SK-N-SH (cell line): ENCODE results near the gene HECW1. TPM values are rescaled to one million over a fixed set of nuclear protein-coding genes. Genes with fewer than 3 reads are reported as not detected.
"Not testable (repeated sequence)": the region's sequence is repeated elsewhere in the genome, so short reads cannot be mapped to it uniquely, and the experiment has no call there.

Experiments used
- CTCF ChIA-PET: fragments of 300-600, 350-600 bp; formaldehyde crosslinking; extraction: SDS; loops from one replicate; lab custom pipeline; 2021; lab: Yijun Ruan, JAX
- POLR2A ChIA-PET: fragments of 350-600 bp; sonication (Branson Sonifier 250); formaldehyde crosslinking; extraction: SDS; loops from one replicate; lab custom pipeline; 2020; ENCODE audit warnings: antibody characterized with exemption, inconsistent platforms; lab: Yijun Ruan, JAX
- DNase-seq: peaks from one replicate; pipeline ENCODE4 v3.0.0; 2012
- H2AFZ ChIP-seq: fragments of 200-600 bp; sonication (generic); 2 replicates; pipeline ENCODE4 v1.8.1; 2016; ENCODE audit warnings: antibody characterized with exemption, mild to moderate bottlenecking, low read depth
- H3F3A ChIP-seq: fragments of 200-600 bp; sonication (generic); replicated peaks from 2 replicates; pipeline ENCODE3; 2016; ENCODE audit warnings: antibody characterized with exemption, mild to moderate bottlenecking; ENCODE audit not compliant: insufficient read depth
- H3K27ac ChIP-seq, 2 experiments: fragments of 200-500 bp in 1 of 2; fragments of 200-600 bp in 1 of 2; sonication (Bioruptor generic) in 1 of 2; sonication (generic), shearing (Covaris generic) in 1 of 2; 2 replicates each; pipeline versions ENCODE4 v1.5.1 to v1.6.1; 2014 to 2016; ENCODE audit warnings: low read depth in 2 of 2, inconsistent platforms in 1 of 2, low read length in 1 of 2, mild to moderate bottlenecking in 1 of 2, mixed read lengths in 1 of 2
- H3K27me3 ChIP-seq: fragments of 200-600 bp; sonication (generic), shearing (Covaris generic); 2 replicates; pipeline ENCODE4 v1.6.1; 2016; ENCODE audit warnings: mixed run types; ENCODE audit not compliant: insufficient read depth
- H3K36me3 ChIP-seq, 2 experiments: fragments of 200-500 bp in 1 of 2; fragments of 200-600 bp in 1 of 2; sonication (Bioruptor generic) in 1 of 2; sonication (generic) in 1 of 2; replicated peaks in 1 of 2; 2 replicates each; pipeline versions ENCODE3 to v1.5.1; 2014 to 2016; ENCODE audit warnings: low read length in 1 of 2, mild to moderate bottlenecking in 1 of 2; ENCODE audit not compliant: insufficient read depth in 2 of 2, control insufficient read depth in 1 of 2
- H3K4me1 ChIP-seq, 2 experiments: fragments of 200-500 bp in 1 of 2; fragments of 200-600 bp in 1 of 2; sonication (Bioruptor generic) in 1 of 2; sonication (generic), shearing (Covaris generic) in 1 of 2; 2 replicates each; pipeline versions ENCODE4 v1.5.1 to v1.6.1; 2014 to 2016; ENCODE audit warnings: low read depth in 1 of 2, low read length in 1 of 2, mixed run types in 1 of 2; ENCODE audit not compliant: insufficient read depth in 2 of 2, control insufficient read depth in 1 of 2
- H3K4me2 ChIP-seq: fragments of 200-600 bp; sonication (generic), shearing (Covaris generic); 2 replicates; pipeline ENCODE4 v1.6.1; 2017; ENCODE audit warnings: mixed run types
- H3K4me3 ChIP-seq, 2 experiments: fragments of 200-500 bp in 1 of 2; fragments of 200-600 bp in 1 of 2; sonication (Bioruptor generic) in 1 of 2; sonication (generic), shearing (Covaris generic) in 1 of 2; 2 replicates each; pipeline versions ENCODE4 v1.5.1 to v1.8.1; 2014 to 2016; ENCODE audit warnings: low read depth in 2 of 2, inconsistent platforms in 1 of 2, low read length in 1 of 2, mild to moderate bottlenecking in 1 of 2, mixed read lengths in 1 of 2, moderate library complexity in 1 of 2
- H3K79me2 ChIP-seq: fragments of 200-600 bp; sonication (generic); 2 replicates; pipeline ENCODE4 v1.8.1; 2017; ENCODE audit warnings: mild to moderate bottlenecking; ENCODE audit not compliant: insufficient read depth
- H3K9ac ChIP-seq: fragments of 200-600 bp; sonication (generic); 2 replicates; pipeline ENCODE4 v1.6.1; 2017; ENCODE audit warnings: mixed run types
- H3K9me2 ChIP-seq: fragments of 200-600 bp; sonication (generic); 2 replicates; pipeline ENCODE4 v1.6.1; 2017; ENCODE audit warnings: mixed run types
- H3K9me3 ChIP-seq: fragments of 200-600 bp; sonication (generic); 2 replicates; pipeline ENCODE4 v1.6.1; 2017; ENCODE audit warnings: mixed run types, mild to moderate bottlenecking, moderate library complexity
- H4K20me1 ChIP-seq: fragments of 200-600 bp; sonication (generic); 2 replicates; pipeline ENCODE4 v1.6.1; 2017; ENCODE audit warnings: mild to moderate bottlenecking, mixed run types; ENCODE audit not compliant: insufficient read depth
- EP300 ChIP-seq, 2 experiments: IDR thresholded peaks; 2 replicates each; pipeline versions ENCODE4 v1.4.0 to v1.6.1; 2012; ENCODE audit warnings: borderline replicate concordance in 1 of 2, low read depth in 1 of 2, low read length in 1 of 2
- EZH2phosphoT487 ChIP-seq: fragments of 200-600 bp; sonication (generic); IDR thresholded peaks from 2 replicates; pipeline ENCODE4 v1.6.1; 2017; ENCODE audit warnings: low read depth, mixed run types, mild to moderate bottlenecking, antibody characterized with exemption, moderate library complexity, borderline replicate concordance
- RCOR1 ChIP-seq: fragments of 150-350 bp; IDR thresholded peaks from 2 replicates; pipeline ENCODE4 v1.6.1; 2017; ENCODE audit warnings: antibody characterized with exemption, low read length
- RFX5 ChIP-seq: IDR thresholded peaks from 2 replicates; pipeline ENCODE4 v1.6.1; 2012; ENCODE audit warnings: mild to moderate bottlenecking, improper control_type of control experiment, low read length
- SIN3A ChIP-seq: IDR thresholded peaks from 2 replicates; pipeline ENCODE4 v1.6.1; 2012; ENCODE audit warnings: low read depth, mild to moderate bottlenecking, low read length, moderate library complexity, borderline replicate concordance
- TEAD4 ChIP-seq: IDR thresholded peaks from 2 replicates; pipeline ENCODE4 v1.4.0; 2012; ENCODE audit warnings: mild to moderate bottlenecking, borderline replicate concordance; ENCODE audit not compliant: insufficient read depth
- WGBS: methylation state at CpG from one replicate; pipeline ENCODE4 v1.1.6; 2017; ENCODE audit warnings: low lambda C conversion rate; 5-methylcytosine and 5-hydroxymethylcytosine counted together
- polyA plus RNA-seq, 3 experiments: library from polyadenylated mRNA; depleted of rRNA; stranded (reverse); fragments of >200 nt; gene quantifications; 2 replicates each; pipeline ENCODE4 v1.2.3, GENCODE V29; 2012
- TF ChIP-seq, protein P1 (sequence below): IDR thresholded peaks from 2 replicates; pipeline ENCODE4 v1.6.1; 2012; ENCODE audit warnings: mild to moderate bottlenecking, low read depth, low read length, moderate library complexity

The HECW1 gene
- polyA plus RNA-seq, 1 of the 3 experiments (the other 2 are of a cell fraction): not detected

DNA sequence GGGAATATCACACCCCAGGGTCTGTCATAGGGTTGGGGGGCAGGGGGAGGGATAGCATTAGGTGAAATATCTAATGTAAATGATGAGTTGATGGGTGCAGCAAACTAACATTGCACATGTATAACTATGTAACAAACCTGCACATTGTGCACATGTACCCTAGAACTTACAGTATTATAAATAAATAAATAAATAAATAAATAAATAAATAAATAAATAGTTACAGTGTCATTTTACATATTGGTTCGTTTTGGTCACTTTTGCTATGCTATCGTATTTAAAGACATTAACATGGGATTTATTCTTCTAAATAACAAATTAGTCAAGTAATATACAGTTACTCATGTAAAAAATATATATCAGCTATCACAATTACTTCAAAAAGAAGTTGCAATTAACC, 228.7 kb downstream of the HECW1 start:
- H4K20me1 ChIP-seq: no peaks in the 10 kb centered on the region
- no peaks in the 10 kb centered on the region for H3K79me2 ChIP-seq
- POLR2A ChIA-PET: no interaction called here

DNA sequence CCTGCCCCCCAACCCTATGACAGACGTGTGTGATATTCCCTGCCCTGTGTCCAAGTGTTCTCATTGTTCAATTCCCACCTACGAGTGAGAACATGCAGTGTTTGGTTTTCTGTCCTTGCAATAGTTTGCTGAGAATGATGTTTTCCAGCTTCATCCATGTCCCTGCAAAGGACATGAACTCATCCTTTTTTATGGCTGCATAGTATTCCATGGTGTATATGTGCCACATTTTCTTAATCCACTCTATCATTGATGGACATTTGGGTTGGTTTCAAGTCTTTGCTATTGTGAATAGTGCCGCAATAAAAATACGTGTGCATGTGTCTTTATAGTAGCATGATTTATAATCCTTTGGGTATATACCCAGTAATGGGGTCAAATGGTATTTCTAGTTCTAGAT, 231.0 kb downstream of the HECW1 start:
- H3K4me2 ChIP-seq, H3K79me2 ChIP-seq, H3K9me3 ChIP-seq, H3K4me3 ChIP-seq, H3K4me1 ChIP-seq, DNase-seq, H3K9ac ChIP-seq, H4K20me1 ChIP-seq, H3K36me3 ChIP-seq, POLR2A ChIA-PET, H3K9me2 ChIP-seq, H2AFZ ChIP-seq, H3F3A ChIP-seq, H3K27ac ChIP-seq, H3K27me3 ChIP-seq: not testable (repeated sequence)
- CTCF ChIA-PET: interaction anchor here (1.8 kb wide), 1 partner anchor 11 kb away, joined by 9 read pairs; no protein-coding TSS in a partner anchor
- 40% methylated on average over 4 of the region's 4 CpGs for WGBS

More for the DNA sequence above, 228.7 kb downstream of the HECW1 start:
- WGBS: 8% methylated on average over 2 of the region's 2 CpGs
- no peaks in the 10 kb centered on the region for H3K36me3 ChIP-seq
- no peak overlapping the region for H2AFZ ChIP-seq
- TF ChIP-seq RCOR1 (no peak), RFX5 (no peak), SIN3A (no peak), EZH2phosphoT487 (no peak), EP300 (IDR thresholded peaks at IDR 0.05; ENCODE audit: borderline replicate concordance in 1 of 2, low read depth in 1 of 2, low read length in 1 of 2) (no peak), TEAD4 (no peak)
- TF ChIP-seq, protein P1, sequence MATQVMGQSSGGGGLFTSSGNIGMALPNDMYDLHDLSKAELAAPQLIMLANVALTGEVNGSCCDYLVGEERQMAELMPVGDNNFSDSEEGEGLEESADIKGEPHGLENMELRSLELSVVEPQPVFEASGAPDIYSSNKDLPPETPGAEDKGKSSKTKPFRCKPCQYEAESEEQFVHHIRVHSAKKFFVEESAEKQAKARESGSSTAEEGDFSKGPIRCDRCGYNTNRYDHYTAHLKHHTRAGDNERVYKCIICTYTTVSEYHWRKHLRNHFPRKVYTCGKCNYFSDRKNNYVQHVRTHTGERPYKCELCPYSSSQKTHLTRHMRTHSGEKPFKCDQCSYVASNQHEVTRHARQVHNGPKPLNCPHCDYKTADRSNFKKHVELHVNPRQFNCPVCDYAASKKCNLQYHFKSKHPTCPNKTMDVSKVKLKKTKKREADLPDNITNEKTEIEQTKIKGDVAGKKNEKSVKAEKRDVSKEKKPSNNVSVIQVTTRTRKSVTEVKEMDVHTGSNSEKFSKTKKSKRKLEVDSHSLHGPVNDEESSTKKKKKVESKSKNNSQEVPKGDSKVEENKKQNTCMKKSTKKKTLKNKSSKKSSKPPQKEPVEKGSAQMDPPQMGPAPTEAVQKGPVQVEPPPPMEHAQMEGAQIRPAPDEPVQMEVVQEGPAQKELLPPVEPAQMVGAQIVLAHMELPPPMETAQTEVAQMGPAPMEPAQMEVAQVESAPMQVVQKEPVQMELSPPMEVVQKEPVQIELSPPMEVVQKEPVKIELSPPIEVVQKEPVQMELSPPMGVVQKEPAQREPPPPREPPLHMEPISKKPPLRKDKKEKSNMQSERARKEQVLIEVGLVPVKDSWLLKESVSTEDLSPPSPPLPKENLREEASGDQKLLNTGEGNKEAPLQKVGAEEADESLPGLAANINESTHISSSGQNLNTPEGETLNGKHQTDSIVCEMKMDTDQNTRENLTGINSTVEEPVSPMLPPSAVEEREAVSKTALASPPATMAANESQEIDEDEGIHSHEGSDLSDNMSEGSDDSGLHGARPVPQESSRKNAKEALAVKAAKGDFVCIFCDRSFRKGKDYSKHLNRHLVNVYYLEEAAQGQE: no peak
- DNase-seq: no peak
- no peak overlapping the region for H3K4me3 ChIP-seq
- H3F3A ChIP-seq: no peaks in the 10 kb centered on the region
- CTCF ChIA-PET: interaction anchor here (1.8 kb wide), 1 partner anchor 80 kb away, joined by 4 read pairs; no protein-coding TSS in a partner anchor
- no peaks in the 10 kb centered on the region for H3K4me1 ChIP-seq
- H3K9me3 ChIP-seq: no peaks in the 10 kb centered on the region
- no peak overlapping the region for H3K4me2 ChIP-seq
- H3K27ac ChIP-seq: no peak overlapping the region
- H3K9me2 ChIP-seq: no peaks in the 10 kb centered on the region
- no peaks in the 10 kb centered on the region for H3K27me3 ChIP-seq
- no peak overlapping the region for H3K9ac ChIP-seq

DNA sequence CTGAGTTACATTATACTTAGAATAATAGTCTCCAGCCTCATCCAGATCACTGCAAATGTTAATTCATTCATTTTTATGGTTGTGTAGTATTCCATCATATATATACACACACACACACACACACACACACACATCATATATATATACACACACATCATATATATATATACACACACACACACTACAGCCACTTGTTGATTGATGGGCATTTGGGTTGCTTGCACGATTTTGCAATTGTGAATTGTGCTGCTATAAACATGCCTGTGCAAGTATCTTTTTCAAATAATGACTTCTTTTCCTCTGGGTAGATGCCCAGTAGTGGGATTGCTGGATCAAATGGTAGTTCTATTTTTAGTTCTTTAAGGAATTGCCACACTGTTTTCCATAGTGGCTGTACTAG, 233.2 kb downstream of the HECW1 start:
- H3K9me2 ChIP-seq, H3K9ac ChIP-seq, H3K27me3 ChIP-seq, H4K20me1 ChIP-seq, H3K79me2 ChIP-seq, DNase-seq, H2AFZ ChIP-seq, CTCF ChIA-PET, H3K4me2 ChIP-seq, H3K9me3 ChIP-seq, H3K36me3 ChIP-seq, H3F3A ChIP-seq, H3K27ac ChIP-seq, POLR2A ChIA-PET, H3K4me1 ChIP-seq, H3K4me3 ChIP-seq: not testable (repeated sequence)
- 0% methylated on average over 1 of the region's 1 CpG for WGBS
